Daoy (cell line): ENCODE results near the gene GALE. TPM values are rescaled to one million over a fixed set of nuclear protein-coding genes. Genes with fewer than 3 reads are reported as not detected.
"Not testable (repeated sequence)": the region's sequence is repeated elsewhere in the genome, so short reads cannot be mapped to it uniquely, and the experiment has no call there.

Source experiments
- DNase-seq: peaks from one replicate; pipeline ENCODE4 v3.0.0-alpha.2; 2015; ENCODE audit warnings: low read depth
- total RNA-seq: library from RNA; depleted of rRNA; stranded (reverse); fragments of >200 nt; shearing (Covaris generic); gene quantifications from 2 replicates; pipeline ENCODE4 v1.2.3, GENCODE V29; 2014

The GALE gene
- total RNA-seq, 1 experiment from 2014 or later = 110 TPM

DNA sequence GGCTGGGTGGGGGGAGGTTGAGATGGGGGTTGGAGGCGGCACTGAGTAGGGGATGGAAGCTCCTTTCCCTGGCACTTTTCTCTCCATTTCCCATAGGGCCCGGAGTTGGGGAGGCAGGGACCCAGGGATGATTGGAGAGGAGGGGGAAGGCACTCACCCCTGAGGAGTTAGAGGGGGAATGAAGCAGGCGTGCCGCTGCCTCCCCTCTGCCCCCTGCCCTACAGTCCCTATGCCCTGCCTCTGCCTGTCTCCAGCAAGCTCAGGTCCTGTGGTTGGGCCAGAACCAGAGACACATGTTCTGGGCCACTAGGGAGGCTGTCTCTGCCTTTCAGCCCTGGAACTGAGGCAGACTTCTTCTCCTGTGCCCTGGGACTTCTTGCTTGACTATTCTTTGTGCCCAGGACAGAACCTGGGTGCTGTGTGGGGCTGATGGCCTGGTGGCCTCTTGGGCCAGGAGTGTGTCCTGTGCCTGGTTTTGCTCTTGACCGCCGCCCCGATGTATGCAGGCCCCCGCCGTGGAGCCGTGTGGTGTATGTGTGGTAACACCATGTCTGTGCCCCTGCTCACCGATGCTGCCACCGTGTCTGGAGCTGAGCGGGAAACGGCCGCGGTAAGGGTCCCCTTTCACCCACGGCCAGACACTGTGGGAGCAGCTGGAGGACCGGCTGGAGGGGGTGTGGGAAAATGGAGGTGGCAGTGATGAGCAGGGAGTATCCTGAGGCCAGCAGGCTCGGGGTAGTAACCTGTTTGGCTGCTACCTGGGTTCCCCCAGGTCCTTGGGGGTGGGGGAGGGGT lies 8.2 kb downstream of the GALE start:
- no peak for DNase-seq

DNA sequence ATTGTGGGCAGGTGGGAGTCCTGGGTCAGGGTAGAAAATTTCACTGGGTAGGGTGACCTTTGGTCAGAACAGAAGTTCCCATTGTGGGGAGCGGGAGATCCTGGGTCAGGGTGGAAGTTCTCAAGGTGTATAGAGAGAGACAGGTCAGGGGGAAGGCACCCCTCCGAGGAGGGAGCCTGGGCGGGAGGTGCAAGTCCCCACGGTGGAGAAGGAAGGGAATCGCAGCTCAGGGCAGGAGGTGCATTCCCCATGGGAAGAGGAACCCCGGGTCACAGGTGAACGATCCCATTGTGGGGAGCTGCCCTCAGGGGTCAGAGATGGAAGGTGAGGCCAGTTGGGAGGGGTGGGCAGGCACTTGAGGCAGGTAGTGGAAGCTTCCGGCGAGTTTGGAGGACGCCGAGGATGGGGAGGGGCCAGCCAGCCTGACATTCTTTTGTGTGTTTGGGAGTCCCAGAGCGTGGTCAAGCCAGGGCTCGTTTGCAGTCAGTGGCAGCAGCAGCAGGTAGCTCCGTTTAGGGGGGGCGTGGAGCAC lies 9.0 kb downstream of the GALE start:
- peak; percentile 56 for DNase-seq

DNA sequence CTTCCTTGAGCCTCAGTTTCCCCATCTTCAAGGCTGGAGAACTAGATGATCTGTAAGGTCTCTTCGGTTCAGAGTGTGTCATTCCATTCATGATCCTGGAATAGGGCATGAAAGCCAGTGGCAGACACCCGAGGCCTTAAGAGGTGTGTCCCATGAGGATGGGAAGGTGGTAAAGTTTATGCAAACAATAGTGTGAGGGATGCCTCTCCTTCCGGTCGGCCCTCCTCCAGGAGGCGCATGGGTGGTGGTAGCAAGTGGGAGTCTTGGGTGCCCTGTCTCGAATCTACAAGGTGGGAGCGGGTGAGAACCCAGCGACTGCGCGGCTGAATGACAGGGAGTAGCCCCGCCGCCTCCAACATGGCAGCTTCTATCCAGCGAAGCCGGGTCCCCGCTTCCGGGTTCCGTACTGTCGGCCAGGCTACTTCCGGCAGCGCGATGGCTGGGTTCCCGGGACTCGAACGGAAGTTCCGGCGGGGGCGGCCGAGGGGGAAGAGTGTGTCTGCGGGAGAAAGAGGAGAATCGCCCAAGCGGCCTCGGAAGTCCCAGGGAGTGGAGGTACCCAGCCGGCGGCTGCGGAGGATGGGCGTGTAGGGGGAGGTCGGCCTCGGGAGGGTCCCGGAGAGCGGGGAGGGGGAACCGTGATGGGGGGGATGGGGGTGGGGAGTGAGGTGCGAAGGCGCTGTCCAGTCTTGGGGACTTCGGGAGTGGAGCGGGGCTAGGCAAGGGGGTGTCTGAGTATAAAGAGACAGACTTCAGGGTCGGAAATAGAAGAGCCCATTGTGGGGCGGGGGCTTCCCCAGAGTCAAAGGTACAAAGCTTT lies 9.6 kb downstream of the GALE start, which contains the start of gene LYPLA2:
Gene LYPLA2 (plus strand): TSS at position 450 of the 820 bp plus-strand sequence. CDS start 1,538 bp downstream, outside the sequence.
- peak; percentile 96 for DNase-seq

DNA sequence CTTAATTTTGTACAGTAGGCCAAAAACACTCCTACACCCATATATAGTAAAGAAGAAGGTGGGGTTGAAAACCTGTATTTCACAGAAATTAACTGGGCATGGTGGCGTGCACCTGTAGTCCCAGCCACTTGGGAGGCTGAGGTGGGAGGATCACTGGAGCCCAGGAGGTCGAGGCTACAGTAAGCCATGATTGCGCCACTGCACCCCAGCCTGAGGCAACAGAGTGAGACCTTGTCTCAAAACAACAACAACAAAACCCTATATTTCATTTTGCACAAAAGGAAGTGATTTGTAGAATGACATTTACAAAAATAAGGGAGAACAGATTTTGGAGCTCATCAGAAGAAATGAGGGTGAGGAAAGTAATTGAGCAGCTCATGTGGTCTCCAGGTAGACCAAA lies 11.9 kb downstream of the GALE start:
- no peak for DNase-seq

DNA sequence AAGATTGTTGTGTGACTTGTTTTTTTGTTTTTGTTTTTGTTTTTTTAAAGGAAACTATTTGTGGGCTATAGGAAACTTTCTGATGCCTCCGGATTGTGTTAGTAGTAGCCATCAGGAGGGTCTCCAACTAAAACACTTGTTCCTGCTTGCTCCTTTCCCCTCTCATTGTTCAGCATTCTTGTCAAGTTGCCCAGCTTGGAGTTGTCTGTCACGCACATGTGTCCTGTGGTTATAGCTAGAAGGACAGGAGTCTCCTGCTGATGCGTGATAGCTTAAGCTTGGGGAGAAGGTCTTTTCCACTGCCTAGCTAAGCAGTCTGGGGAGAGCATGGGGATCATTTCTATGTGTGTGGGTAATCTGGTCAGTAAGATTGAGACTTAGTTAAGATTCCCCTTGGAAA lies 12.9 kb downstream of the GALE start:
- DNase-seq = no peak

DNA sequence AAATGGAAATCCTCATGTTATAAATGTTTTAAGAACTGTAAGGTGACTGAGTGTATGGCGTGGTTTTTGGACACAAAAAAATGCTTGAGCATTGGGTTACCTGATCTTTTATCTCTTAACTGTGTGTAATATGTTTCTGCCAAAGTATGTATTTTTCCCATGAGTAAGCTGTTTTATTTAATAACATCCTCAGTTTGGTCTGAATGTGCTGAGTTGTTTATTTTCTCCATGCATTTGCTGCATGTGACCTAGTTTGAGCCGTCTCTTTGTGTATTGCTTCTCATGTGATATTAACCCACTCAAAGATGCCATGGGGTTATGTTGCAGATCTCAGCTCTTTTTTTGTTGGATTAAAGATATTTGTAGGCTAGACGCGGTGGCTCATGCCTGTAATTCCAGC lies 15.7 kb downstream of the GALE start:
- DNase-seq = no peak

DNA sequence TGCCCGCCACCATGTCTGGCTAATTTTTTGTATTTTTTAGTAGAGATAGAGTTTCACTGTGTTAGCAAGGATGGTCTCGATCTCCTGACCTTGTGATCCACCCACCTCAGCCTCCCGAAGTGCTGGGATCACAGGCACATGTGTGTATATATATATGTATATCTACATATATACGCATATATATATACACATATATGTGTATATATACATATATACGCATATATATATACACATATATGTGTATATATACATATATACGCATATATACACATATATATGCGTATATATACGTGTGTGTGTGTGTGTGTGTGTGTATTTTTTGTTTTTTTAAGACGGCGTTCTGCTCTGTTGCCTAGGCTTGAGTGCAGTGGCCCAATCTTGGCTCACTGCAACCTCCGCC lies 17.4 kb downstream of the GALE start:
- not testable (repeated sequence) for DNase-seq

DNA sequence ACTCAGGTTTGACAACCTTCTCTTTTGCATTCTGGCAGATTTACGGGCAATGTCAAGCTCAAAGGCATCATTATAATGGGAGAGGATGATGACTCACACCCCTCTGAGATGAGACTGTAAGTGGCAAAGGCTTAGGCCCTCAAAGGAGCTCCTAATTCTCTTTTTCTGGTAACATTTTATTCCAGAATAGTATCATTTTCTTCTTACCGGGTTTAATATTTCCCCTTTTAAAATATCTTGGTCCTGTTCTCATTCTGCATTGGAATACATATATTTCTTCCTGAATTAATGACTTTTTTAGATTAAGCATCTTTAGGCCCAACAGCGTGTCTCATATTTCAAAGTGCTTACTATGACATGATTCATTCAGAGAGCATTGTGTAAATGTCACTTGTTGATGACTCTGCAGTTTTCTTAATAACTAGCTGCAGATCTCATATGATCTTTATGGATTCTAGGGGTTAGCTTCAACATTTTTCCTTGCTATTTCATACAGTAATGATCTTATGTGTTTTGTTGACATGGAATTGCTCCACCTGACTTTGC lies 20.7 kb downstream of the GALE start:
- DNase-seq = peak; percentile 70

DNA sequence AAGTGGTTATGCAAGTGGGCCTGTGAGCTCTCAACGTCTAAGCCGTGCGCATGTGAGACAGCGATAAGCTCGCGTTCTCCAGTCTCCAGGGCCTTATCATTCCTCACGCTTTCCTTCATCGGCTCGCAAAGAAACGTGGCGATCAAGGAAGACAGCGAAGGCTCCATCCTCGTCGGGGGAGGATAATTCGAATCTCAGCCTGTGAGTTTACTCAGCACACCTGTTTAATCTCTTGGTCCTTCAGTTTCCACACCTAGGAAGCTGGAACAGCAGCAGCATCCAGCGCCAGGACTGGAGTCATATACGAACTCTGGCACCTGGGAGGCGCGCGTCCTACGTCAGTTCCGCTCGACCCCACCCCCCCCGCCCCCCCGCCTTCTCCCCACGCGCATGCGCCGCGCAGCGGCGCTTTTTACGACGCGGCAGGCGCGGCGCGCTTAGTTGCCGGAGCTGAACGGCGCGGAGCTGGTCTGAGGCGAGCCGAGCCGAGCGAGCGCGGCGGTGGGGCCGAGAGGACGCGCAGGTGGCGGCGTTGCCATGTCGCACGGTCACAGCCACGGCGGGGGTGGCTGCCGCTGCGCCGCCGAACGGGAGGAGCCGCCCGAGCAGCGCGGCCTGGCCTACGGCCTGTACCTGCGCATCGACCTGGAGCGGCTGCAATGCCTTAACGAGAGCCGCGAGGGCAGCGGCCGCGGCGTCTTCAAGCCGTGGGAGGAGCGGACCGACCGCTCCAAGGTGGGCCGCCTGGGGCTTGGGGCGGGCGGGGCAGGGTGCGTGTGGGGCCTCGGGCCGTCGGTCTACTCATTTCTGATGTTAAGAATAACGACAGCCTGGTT lies 22.4 kb downstream of the GALE start, which contains the start of gene PITHD1:
Gene PITHD1 (plus strand): TSS at position 440 of the 836 bp plus-strand sequence. CDS start 98 bp downstream, at position 538.
- DNase-seq = peak; percentile 88

DNA sequence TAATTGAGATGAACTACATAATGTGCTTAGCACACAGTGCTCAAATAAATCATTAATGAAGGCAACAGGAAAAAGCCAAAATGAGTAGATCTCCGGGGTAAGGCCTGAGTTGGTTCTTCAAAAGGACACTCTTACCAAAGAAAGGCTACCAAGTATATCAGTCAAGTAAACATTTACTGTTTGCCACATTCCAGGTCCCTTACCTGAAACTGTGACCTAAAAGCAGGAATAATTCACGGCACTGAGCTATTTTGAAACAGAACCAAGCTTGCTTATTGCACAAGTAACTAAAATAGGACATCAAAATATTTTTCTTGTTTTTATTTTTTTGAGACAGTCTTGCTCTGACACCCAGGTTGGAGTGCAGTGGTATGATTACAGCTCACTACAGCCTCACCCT lies 24.3 kb downstream of the GALE start:
- no peak for DNase-seq

DNA sequence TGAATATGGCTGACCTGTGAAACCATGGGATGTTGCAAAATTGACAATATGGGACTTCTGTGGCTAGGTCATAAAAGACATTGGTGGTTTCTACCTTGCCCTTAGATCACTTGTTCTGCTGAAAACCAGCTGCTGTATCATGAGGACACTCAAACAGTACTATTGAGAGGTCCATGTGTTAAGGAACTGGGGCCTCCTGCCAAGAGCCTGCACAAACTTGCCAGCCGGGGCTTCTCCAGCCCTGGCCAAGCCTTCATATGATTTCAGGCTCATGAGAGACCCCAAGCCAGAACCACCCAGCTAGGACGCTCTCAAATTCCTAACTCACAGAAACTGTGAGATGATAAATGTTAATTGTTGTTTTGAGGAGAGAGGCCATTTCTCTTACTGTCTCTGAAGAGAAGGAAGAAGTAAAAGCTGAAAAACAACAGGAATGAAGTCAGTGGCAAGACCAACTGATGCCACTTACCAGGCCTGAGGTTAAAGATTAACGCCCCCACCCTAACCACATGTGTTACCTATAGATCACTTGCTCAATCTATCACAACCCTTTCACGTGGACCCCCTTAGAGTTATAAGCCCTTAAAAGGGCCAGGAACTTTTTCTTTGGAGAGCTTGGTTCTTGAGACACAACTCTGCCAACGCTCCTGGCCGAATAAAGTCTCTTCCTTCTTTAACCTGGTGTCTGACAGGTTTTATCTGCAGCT lies 26.2 kb downstream of the GALE start:
- DNase-seq = no peak

DNA sequence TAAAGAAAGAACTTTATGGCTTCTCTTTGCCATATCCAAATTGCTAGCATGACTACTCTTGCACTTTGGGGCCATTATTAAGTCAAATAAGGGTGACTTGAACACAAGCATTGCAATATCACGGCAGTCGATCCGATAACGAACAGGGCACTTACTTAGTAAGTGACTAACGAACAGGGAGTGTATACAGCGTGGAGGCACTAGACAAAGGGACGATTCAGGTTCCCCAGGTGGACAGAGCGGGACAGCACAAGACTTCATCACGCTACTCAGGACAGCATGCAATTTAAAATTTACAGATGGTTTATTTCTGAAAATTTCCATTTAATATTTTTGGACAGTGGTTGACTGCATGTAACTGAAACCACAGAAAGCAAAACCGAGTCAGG lies 27.7 kb downstream of the GALE start:
- no peak for DNase-seq

DNA sequence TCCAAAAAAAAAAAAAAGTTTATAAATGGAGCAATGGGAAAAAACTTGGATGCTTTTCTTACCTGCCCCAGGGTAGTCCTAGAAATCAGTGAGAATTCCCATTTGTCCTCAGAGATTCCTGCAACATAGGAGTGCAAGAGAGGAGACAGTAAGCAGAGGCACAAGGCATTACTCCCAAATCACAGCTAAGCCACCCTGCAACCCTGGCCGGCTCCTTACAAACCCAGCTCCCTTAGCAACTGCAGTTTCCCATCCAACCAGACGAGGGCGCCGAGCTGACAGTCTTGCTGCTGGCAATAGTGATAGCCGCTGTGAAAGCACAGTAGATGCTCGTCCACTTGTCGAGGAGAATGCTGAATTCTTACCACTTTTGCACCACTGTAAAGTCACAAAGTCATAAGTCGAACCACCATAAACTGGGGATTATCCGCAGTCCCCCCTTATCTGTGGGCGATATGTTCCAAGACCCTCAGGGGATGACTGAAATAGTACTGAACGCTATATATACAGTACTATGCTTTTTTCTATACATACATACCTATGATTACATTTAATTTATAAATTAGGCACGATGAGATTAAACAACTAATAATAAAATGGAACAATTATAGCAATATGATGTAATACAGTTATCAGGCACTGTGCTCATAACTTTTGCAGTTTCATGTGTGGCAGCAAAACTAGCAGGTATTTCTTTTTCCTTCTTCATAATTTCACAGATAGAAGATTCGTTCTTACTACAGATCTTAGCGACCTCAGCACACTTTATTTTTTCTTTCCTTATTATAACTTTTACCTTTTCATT lies 28.3 kb downstream of the GALE start:
- DNase-seq = peak; percentile 84

DNA sequence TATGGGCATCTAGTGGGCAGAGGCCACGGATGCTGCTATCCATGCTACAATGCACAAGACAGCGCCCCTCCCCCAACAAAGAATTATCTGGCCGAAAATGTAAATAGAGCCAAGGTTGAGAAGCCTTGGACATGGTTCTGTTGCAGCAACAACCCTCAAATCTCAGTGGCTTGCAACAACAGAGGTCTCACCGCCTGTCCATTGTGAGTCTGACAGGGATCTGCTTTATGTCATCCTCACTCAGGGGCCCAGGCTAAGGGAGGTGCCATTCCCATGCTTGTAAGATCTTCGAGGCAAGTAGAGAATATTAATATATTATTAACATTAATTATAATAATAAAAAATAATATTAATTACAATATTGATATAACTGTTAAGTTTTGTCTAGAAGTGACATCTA lies 31.8 kb downstream of the GALE start:
- DNase-seq = no peak

DNA sequence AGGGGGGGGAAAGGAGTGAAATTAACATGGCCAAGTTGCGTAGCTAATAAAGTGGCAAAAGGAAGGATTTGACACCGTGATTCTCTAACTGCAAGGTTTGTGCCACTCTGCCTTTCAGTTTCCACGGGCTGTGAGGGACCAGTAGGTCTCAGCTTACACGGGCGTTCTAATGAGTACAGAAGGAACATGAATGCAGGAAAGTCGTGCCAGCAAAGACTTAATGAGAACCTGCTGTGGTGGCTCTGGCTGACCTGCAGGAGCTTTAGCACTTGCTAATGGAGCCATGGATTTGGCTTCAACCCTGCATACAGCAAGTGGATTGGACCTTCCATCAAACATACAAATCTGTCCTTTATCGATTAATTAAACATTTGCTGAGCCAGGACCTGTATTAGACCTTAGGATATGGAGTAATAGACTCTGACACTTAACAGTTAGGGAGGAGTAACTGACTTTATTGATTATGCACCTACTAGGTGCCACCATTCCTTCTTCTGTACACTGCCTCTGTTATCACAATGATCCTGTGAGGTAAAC lies 37.4 kb downstream of the GALE start:
- no peak for DNase-seq

DNA sequence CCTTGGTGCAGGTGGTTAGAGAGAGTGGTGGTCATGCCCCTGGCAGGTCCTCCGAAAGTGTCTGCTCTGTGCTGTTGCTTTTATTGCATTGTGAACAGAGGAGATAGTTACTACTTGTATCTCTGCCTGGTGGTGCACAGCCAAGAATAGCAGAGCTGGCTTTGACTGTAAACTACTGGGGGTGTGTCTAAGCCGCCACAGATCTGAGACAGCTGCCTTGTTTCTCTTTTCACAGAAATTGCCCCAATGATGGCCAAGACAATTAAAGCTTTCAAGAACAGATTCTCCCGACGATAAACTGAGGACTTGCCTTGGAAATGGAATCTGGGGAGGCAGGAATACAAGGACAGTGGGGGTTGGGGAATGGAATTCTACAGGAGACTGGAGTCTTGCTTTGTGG lies 41.3 kb downstream of the GALE start:
- no peak for DNase-seq

DNA sequence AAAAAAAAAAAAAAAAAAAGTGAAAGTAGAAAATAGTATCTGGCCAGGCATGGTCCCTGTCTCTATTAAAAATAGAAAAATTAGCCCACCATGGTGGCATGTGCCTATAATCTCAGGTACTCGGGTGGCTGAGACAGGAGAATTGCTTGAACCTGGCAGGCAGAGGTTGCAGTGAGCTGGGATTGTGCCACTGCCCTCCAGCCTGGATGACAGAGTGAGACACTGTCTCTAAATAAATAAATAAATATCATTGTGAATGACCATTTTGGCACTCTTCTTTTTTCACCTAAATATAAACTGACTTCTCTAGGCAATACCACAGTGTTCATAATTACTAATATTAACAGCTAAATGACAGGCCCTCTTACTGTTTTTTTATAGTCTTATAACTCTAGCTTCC lies 42.7 kb downstream of the GALE start:
- no peak for DNase-seq

DNA sequence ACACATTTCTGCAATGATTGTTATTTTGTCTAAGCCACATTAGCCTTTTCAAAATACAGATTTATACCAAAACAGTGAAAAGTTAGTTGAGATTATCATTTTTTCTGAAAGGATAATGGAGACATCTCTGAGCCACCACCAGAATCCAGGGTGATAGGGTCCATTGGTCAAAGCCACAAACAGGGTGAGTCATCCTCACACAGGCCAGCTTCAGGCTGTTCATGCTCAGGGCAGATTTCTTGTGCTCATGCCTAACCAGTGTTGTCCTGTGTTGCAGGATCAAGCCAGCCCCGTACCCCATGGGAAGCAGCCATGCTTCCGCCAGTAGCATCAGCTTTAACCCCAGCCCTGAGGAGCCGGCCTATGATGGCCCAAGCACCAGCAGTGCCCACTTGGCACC lies 43.9 kb downstream of the GALE start:
- peak; percentile 49 for DNase-seq

DNA sequence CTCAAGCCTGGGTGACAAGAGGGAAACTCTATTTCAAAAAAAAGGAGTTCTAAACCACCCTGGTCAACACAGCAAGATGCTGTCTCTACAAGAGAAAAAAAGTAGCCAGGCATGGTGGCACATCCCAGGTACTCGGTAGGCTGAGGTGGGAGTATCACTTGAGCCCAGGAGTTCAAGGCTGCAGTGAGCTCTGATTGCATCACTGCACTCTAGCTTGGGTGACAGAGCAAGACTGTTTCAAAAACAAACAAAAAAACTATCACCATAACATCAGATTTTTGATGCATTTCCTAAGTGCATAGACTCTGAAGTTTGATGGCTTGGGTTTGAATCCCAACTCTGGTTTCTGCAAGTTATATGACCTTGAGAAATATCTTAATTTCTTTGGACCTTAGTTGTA lies 47.6 kb downstream of the GALE start:
- no peak for DNase-seq

DNA sequence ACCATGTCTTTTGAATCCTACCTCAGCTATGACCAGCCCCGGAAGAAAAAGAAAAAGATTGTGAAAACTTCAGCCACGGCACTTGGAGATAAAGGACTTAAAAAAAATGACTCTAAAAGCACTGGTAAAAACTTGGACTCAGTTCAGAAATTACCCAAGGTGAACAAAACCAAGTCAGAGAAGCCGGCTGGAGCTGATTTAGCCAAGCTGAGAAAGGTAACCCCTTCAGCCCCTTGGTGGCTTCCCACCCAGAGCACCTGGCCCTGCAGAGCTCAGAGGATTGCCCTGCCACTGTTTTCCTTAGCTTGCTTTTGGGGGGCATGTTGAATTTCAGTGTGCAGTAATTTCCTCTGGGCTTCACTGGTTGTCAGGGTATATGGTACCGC lies 48.7 kb downstream of the GALE start:
- DNase-seq = no peak
